LNCaP clone FGC (cell line): ENCODE data around the gene SMARCA4.

Experiments used
- DNase-seq: peaks from one replicate; pipeline ENCODE4 v3.0.0-alpha.2; 2011; ENCODE audit warnings: low read depth
- H3K4me3 ChIP-seq: 2 replicates; pipeline ENCODE4 v1.5.1; 2011; ENCODE audit warnings: mild to moderate bottlenecking, low read depth, low read length, control low read depth
- CTCF ChIP-seq: IDR thresholded peaks from 2 replicates; pipeline ENCODE4 v1.5.1; 2012; ENCODE audit warnings: mild to moderate bottlenecking; ENCODE audit not compliant: control insufficient read depth, insufficient read depth; ENCODE audit errors: extremely low read depth

The SMARCA4 gene

GRCh38 chr19:11034449-11035213, 73.8 kb downstream of the SMARCA4 start:
- H3K4me3 ChIP-seq = no peak overlapping the region
- no peak for TF ChIP-seq CTCF
- DNase-seq = no peak

GRCh38 chr19:11035441-11036377, 74.9 kb downstream of the SMARCA4 start:
- peak; percentile 60 for DNase-seq
- no peak overlapping the region for H3K4me3 ChIP-seq
- TF ChIP-seq CTCF = peak; percentile 94

DNA sequence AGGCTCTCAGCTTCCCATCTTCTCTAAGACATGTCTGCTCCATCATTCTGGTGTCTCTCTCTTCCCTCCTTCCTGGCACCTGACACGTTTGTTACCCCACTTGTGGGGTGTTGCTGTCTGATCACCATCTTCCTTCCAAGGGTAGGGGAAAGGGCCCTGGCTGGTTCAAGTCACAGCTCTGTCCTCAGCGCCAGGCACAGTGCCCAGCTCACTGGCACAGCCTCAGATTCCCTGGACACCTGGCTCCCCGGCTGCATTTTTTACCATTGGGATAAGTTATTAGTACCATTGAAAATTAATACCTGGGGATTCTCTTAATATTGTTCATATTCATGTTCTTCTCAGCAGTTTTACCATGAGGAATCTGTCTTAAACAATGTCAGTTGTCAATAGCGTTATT, 77.7 kb downstream of the SMARCA4 start:
- no peak for TF ChIP-seq CTCF

GRCh38 chr19:11041194-11041593, 80.4 kb downstream of the SMARCA4 start:
- no peak for TF ChIP-seq CTCF
- no peak for DNase-seq
- no peak overlapping the region for H3K4me3 ChIP-seq

More for the DNA sequence above, 77.7 kb downstream of the SMARCA4 start:
- H3K4me3 ChIP-seq = no peak overlapping the region
- DNase-seq = no peak

DNA sequence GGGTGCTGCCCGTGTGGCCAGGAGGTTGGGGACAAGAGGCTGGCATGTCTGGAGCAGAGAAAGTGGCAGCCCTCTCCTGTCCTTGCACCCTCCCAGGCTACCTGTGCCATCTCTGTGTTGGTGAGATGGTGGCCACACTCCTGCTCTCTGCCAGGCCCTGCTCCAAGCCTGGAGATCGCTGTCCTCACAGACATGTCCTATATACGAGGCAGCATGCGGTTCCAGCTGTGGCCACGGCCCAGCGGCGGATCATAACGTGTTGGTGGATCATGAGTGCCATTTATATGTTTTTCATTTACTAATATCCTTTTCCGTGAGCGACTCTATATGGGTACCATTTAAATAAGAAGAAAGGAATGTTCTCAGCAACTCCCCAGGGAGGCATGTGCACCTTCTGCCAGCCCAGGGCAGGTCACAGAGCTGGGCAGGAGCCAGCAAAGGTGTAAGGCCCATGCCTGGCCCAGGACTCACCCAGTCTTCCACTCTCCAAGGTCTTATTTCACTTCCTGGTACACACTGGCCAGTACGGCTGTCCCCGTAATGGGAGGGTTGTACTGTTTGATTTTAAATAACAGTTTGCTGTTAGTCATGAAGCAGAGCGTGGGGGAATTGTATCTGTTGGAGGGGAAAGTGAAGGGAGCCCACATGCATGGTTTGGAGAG, 81.3 kb downstream of the SMARCA4 start:
- peak; percentile 85 for DNase-seq
- TF ChIP-seq CTCF = no peak
- no peak overlapping the region for H3K4me3 ChIP-seq

DNA sequence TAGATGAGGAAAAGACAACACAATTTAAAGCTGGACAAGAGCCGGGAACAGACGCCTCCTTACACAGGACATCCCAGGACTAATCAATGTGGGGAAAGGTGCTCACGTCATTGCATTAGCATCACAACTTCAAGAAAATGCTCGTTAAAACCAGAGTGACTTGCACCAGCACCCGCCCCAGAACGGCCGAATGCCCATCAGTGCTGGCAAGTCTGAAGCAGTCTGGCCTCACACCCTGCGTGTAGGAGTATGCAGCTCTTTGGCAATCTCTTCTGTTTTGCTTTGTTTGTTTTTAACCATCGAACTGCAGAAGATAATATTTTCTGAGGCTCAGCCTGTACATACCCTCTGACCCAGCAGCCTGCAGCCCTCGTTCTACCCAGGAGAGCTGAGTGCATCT, 83.6 kb downstream of the SMARCA4 start:
- no peak overlapping the region for H3K4me3 ChIP-seq
- DNase-seq = no peak
- TF ChIP-seq CTCF = no peak
